HG02884 (cell line): Measurements from ENCODE around the gene MSANTD2.

Experiments
- ATAC-seq: cut with Tn5 transposase; IDR thresholded peaks from one replicate; pipeline ENCODE4 v1.9.1; 2021; ENCODE audit warnings: mild to moderate bottlenecking, moderate library complexity; ENCODE audit not compliant: unreplicated experiment

MSANTD2 gene

GRCh38 chr11:124800226-124800929 is at the start of gene MSANTD2:
MSANTD2 (minus strand) TSS chr11:124800406; CDS start chr11:124800380, 26 bp downstream.
- ATAC-seq = peak; percentile 87

GRCh38 chr11:124846070-124846673 is 46.0 kb upstream of the MSANTD2 start:
- no peak for ATAC-seq

GRCh38 chr11:124844664-124845079 is 44.5 kb upstream of the MSANTD2 start:
- no peak for ATAC-seq

GRCh38 chr11:124843616-124843910 is 43.4 kb upstream of the MSANTD2 start:
- ATAC-seq = no peak

GRCh38 chr11:124842305-124842704 is 42.1 kb upstream of the MSANTD2 start:
- no peak for ATAC-seq

GRCh38 chr11:124841840-124842239 is 41.6 kb upstream of the MSANTD2 start:
- no peak for ATAC-seq

GRCh38 chr11:124841201-124841600 is 41.0 kb upstream of the MSANTD2 start:
- ATAC-seq = no peak

- no peak for ATAC-seq
Observed at GRCh38 chr11:124840666-124841065, 40.5 kb upstream of the MSANTD2 start.

- ATAC-seq = no peak
Observed at GRCh38 chr11:124839972-124840621, 39.9 kb upstream of the MSANTD2 start.

- ATAC-seq = no peak
Observed at GRCh38 chr11:124839128-124839971, 39.1 kb upstream of the MSANTD2 start.

- no peak for ATAC-seq
Observed at GRCh38 chr11:124838805-124839127, 38.6 kb upstream of the MSANTD2 start.

GRCh38 chr11:124837491-124837856 is 37.3 kb upstream of the MSANTD2 start:
- no peak for ATAC-seq

GRCh38 chr11:124835918-124836317 is 35.7 kb upstream of the MSANTD2 start:
- no peak for ATAC-seq

- ATAC-seq = no peak
Observed at GRCh38 chr11:124834526-124835180, 34.4 kb upstream of the MSANTD2 start.

GRCh38 chr11:124832571-124832970 is 32.4 kb upstream of the MSANTD2 start:
- no peak for ATAC-seq

GRCh38 chr11:124831897-124832296 is 31.7 kb upstream of the MSANTD2 start:
- ATAC-seq = no peak

GRCh38 chr11:124830749-124831148 is 30.5 kb upstream of the MSANTD2 start:
- no peak for ATAC-seq

GRCh38 chr11:124829986-124830385 is 29.8 kb upstream of the MSANTD2 start:
- no peak for ATAC-seq

GRCh38 chr11:124825876-124826275 is 25.7 kb upstream of the MSANTD2 start:
- no peak for ATAC-seq

GRCh38 chr11:124823512-124824376 is 23.5 kb upstream of the MSANTD2 start:
- ATAC-seq = no peak
